CD4-positive, alpha-beta memory T cell (primary cell): ENCODE measurements around the gene XKR7. TPM values are rescaled to one million over a fixed set of nuclear protein-coding genes. Genes with fewer than 3 reads are reported as not detected.

Experiments
- CTCF ChIA-PET: fragments of 350-600 bp; sonication (Branson Sonifier 250); formaldehyde crosslinking; loops from one replicate; lab custom pipeline; 2021; ENCODE audit warnings: inconsistent platforms; ENCODE audit not compliant: partially characterized antibody; lab: Charles Lee
- POLR2A ChIA-PET: fragments of 350-600 bp; sonication (Branson Sonifier 250); formaldehyde crosslinking; loops from one replicate; lab custom pipeline; 2021; ENCODE audit not compliant: partially characterized antibody; lab: Charles Lee
- DNase-seq, 5 donors: peaks; one replicate each; pipeline versions ENCODE4 v3.0.0 to v3.0.0-alpha.2; 2020 to 2022; ENCODE audit warnings: mixed read lengths in 1 of 5
- H3K27ac ChIP-seq: one replicate; pipeline ENCODE4 v1.7.0; 2013; ENCODE audit warnings: low read depth, low read length
- H3K27me3 ChIP-seq: 2 replicates; pipeline ENCODE4 v1.7.0; 2013; ENCODE audit warnings: mild to moderate bottlenecking, low read length, moderate library complexity; ENCODE audit not compliant: insufficient read depth
- H3K36me3 ChIP-seq: 2 replicates; pipeline ENCODE4 v1.7.0; 2013; ENCODE audit warnings: mild to moderate bottlenecking, low read length, moderate library complexity; ENCODE audit not compliant: insufficient read depth
- H3K4me1 ChIP-seq: 2 replicates; pipeline ENCODE4 v1.7.0; 2013; ENCODE audit warnings: mild to moderate bottlenecking, low read length, moderate library complexity; ENCODE audit not compliant: insufficient read depth
- H3K4me3 ChIP-seq, 2 donors: one replicate each; pipeline ENCODE4 v1.7.0; 2013; ENCODE audit warnings: low read length in 2 of 2, mild to moderate bottlenecking in 1 of 2
- H3K9me3 ChIP-seq, 2 donors: one replicate each; pipeline ENCODE4 v1.7.0; 2013; ENCODE audit warnings: low read length in 2 of 2, control low read depth in 1 of 2; ENCODE audit not compliant: control insufficient read depth in 1 of 2
- H3K27ac Mint-ChIP-seq, 7 donors: one replicate each; pipeline ENCODE4 v1.8.0; 2020 to 2021; ENCODE audit warnings: mixed read lengths in 7 of 7, mild to moderate bottlenecking in 6 of 7, inconsistent platforms in 3 of 7, moderate library complexity in 3 of 7
- H3K27me3 Mint-ChIP-seq, 2 donors: one replicate each; pipeline ENCODE4 v1.8.0; 2020 to 2021; ENCODE audit warnings: mixed read lengths in 2 of 2
- H3K36me3 Mint-ChIP-seq, 2 donors: one replicate each; pipeline ENCODE4 v1.8.0; 2020 to 2021; ENCODE audit warnings: mixed read lengths in 2 of 2, inconsistent platforms in 1 of 2, mild to moderate bottlenecking in 1 of 2
- H3K4me1 Mint-ChIP-seq, 4 donors: one replicate each; pipeline ENCODE4 v1.8.0; 2020 to 2021; ENCODE audit warnings: mixed read lengths in 4 of 4, mild to moderate bottlenecking in 1 of 4
- H3K4me3 Mint-ChIP-seq, 8 donors: one replicate each; pipeline ENCODE4 v1.8.0; 2020 to 2021; ENCODE audit warnings: mixed read lengths in 8 of 8, mild to moderate bottlenecking in 7 of 8, moderate library complexity in 6 of 8, inconsistent platforms in 3 of 8
- H3K9me3 Mint-ChIP-seq, 8 donors: one replicate each; pipeline ENCODE4 v1.8.0; 2020 to 2021; ENCODE audit warnings: mixed read lengths in 8 of 8, mild to moderate bottlenecking in 5 of 8, inconsistent platforms in 3 of 8, moderate library complexity in 1 of 8
- intact Hi-C: fragments of 100-400 bp; cut with micrococcal nuclease; formaldehyde crosslinking; loops from one replicate; pipeline ENCODE4 v1.15.1; 2023
- polyA plus RNA-seq, 2 donors: library from polyadenylated mRNA; unstranded; fragments of 300-500 nt; fragmentation: Illumina TruSeq; gene quantifications; one replicate each; pipeline ENCODE4 v1.2.3, GENCODE V29; 2021
- total RNA-seq, 2 experiments: library from RNA; stranded (reverse); gene quantifications; one replicate each; pipeline ENCODE4 v1.2.3, GENCODE V29; 2021

The XKR7 gene
- total and polyA plus RNA-seq, 4 experiments from 2014 or later, result not detected

DNA sequence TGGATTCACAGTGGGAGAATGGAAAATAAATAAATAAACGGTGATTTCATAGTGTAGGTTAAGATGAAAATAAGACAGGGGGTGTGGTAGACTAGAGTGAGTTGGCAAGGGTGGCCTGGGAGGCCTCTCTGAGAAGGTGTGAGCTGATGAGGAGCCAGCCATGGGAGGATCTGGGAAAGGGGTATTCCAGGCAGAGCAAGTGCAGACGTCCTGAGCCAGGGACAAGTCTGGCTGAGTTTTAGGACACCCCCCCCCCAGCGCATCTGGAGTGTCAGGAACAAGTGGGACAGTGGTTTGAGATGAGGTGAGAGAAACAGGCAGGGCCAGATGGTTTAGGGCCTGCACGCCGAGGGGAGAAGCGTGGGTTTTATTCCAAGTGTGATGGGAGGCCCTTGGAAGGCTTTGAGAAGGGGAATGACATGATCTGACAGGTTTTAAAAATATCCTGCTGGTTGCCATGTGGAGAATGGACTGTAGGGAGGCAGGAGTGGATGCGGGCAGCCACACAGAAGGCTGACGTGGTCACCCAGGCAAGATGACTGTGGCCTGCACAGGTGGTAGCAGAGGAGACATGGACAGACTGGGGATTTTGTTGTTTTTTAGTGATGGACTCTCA lies 21.2 kb downstream of the XKR7 start:
- intact Hi-C loops, result no loop called here
- no peaks in the 10 kb centered on the region for H3K9me3 Mint-ChIP-seq
- Histone ChIP-seq H3K4me3 (no peak overlapping the region), H3K9me3 (no peaks in the 10 kb centered on the region), H3K36me3 (no peaks in the 10 kb centered on the region), H3K27ac (no peak overlapping the region), H3K4me1 (no peaks in the 10 kb centered on the region), H3K27me3 (no peaks in the 10 kb centered on the region)
- no peak overlapping the region for H3K4me3 Mint-ChIP-seq
- POLR2A ChIA-PET, result no interaction called here
- peaks cover 0 to 6% (median 0%) of the 10 kb centered on the region in 4 donors for H3K4me1 Mint-ChIP-seq
- peaks cover 11 to 13% of the 10 kb centered on the region in 2 donors for H3K27me3 Mint-ChIP-seq
- H3K36me3 Mint-ChIP-seq, result no peaks in the 10 kb centered on the region
- CTCF ChIA-PET, result no interaction called here
- no peak overlapping the region for H3K27ac Mint-ChIP-seq
- no peak for DNase-seq

DNA sequence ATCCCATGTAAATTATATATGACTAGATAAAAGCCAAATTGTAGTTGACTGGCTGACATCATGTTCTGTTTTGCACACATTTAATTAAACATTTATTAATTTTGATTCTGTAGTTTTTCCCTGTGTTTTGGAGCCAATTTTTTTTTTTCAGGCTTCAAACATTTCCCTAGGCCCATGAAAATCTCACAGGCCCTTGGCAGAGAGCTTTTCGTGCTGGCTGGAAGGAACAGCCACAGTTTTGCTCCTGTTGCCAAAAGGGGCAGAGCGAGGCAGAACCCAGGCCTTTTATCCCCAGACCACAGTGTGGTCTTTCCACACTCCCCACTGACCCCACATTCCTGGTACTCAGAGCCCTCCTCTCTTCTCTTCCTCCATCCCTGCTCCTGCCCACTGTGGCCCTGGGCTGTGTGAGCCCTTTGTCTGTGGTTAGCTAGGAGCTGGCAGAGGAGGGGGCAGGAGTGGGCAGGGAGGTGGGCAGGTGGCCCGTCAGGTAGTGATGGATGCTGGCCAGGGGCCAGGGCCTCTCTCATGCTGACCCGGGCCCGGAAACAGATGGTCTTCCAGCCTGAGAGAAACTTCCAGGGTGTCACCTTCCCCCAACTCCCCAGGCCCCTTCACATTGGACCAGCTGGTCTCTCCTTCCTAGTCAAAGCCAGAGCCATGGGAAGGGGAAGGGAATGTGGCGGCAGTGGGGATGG lies 22.8 kb downstream of the XKR7 start:
- no peaks in the 10 kb centered on the region for H3K36me3 ChIP-seq
- Mint-ChIP-seq H3K27me3 (peaks cover 15 to 16% of the 10 kb centered on the region in 2 donors), H3K4me1 (peaks cover 0 to 6% (median under 1%) of the 10 kb centered on the region in 4 donors), H3K36me3 (no peaks in the 10 kb centered on the region), H3K4me3 (no peak overlapping the region), H3K9me3 (no peaks in the 10 kb centered on the region), H3K27ac (no peak overlapping the region)
- H3K27ac ChIP-seq, result no peak overlapping the region
- no peaks in the 10 kb centered on the region for H3K4me1 ChIP-seq
- ChIA-PET CTCF (no interaction called here), POLR2A (no interaction called here)
- H3K9me3 ChIP-seq, result no peaks in the 10 kb centered on the region
- H3K4me3 ChIP-seq, result no peak overlapping the region
- DNase-seq, result no peak
- intact Hi-C loops, result no loop called here
- peaks cover 2% of the 10 kb centered on the region for H3K27me3 ChIP-seq

DNA sequence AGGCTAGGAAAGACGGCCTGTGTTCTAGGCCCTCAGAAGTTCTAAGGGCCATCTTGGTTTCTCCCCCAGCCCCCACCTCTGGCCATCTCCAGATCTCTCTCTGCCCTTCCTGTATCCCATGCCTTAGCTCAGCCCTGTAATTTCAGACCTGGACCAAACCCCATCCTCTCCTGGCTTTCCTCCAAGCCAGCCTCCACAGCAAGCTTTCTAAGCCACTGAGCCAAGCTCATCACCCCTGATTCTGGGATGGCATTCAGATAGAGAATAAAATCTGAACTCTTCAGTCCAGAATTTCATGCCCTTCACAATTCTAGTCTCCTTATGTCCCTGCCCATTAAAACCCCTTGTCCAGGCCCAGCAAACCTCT lies 23.4 kb downstream of the XKR7 start:
- ChIA-PET POLR2A (no interaction called here), CTCF (no interaction called here)
- no peak overlapping the region for H3K4me3 Mint-ChIP-seq

DNA sequence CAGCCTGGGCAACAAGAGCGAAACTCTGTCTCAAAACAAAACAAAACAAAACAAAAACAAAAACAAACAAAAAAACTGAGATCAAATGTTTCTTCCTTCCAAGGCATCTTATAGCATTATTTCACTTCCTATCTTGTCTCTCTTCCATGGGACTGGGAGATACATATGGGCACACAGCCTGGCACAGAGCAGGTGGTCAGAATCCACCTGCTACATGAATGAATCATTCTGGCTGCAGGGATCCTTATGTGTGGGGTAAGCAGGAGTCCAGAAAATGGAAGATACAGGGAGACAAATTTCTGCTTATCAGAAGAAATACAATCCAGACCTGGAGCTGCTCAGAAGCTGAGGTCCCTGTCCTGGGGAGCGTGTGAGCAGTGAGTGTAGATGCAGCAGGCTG lies 24.1 kb downstream of the XKR7 start:
- DNase-seq, result no peak
- Mint-ChIP-seq H3K36me3 (no peaks in the 10 kb centered on the region), H3K27ac (peak overlapping the region in 1 of 7 donors; percentile 60), H3K4me3 (no peak overlapping the region), H3K4me1 (peaks cover 0 to 6% (median under 1%) of the 10 kb centered on the region in 4 donors), H3K9me3 (no peaks in the 10 kb centered on the region), H3K27me3 (peaks cover 23 to 26% of the 10 kb centered on the region in 2 donors)
- POLR2A ChIA-PET, result no interaction called here
- CTCF ChIA-PET, result no interaction called here
- Histone ChIP-seq H3K4me1 (no peaks in the 10 kb centered on the region), H3K27me3 (peaks cover 4% of the 10 kb centered on the region), H3K27ac (no peak overlapping the region), H3K36me3 (no peaks in the 10 kb centered on the region), H3K4me3 (no peak overlapping the region), H3K9me3 (no peaks in the 10 kb centered on the region)
- intact Hi-C loops, result no loop called here

More for the DNA sequence above, 23.4 kb downstream of the XKR7 start:
- no peak for DNase-seq
- Histone ChIP-seq H3K4me3 (no peak overlapping the region), H3K36me3 (no peaks in the 10 kb centered on the region), H3K4me1 (no peaks in the 10 kb centered on the region), H3K27me3 (peaks cover 4% of the 10 kb centered on the region), H3K9me3 (no peaks in the 10 kb centered on the region), H3K27ac (no peak overlapping the region)
- Mint-ChIP-seq H3K4me1 (peaks cover 0 to 6% (median under 1%) of the 10 kb centered on the region in 4 donors), H3K36me3 (no peaks in the 10 kb centered on the region), H3K9me3 (no peaks in the 10 kb centered on the region), H3K27ac (no peak overlapping the region), H3K27me3 (peaks cover 19 to 20% of the 10 kb centered on the region in 2 donors)
- intact Hi-C loops, result no loop called here

DNA sequence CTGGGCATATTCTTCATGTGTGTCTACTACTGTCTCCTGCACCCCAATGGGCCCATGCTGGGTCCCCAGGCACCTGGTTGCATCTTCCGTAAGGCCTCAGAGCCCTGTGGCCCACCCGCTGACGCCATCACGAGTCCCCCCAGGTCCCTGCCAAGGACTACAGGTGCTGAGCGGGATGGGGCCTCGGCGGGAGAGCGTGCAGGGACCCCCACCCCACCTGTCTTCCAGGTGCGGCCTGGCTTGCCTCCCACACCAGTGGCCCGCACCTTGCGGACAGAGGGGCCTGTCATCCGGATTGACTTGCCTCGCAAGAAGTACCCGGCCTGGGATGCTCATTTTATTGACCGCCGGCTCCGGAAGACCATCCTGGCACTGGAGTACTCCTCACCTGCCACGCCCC lies 29.0 kb downstream of the XKR7 start:
- DNase-seq, result no peak
- Mint-ChIP-seq H3K27me3 (peaks cover 26 to 28% of the 10 kb centered on the region in 2 donors), H3K9me3 (no peaks in the 10 kb centered on the region), H3K4me3 (no peak overlapping the region), H3K27ac (no peak overlapping the region), H3K36me3 (no peaks in the 10 kb centered on the region), H3K4me1 (peaks cover 0 to 2% (median 0%) of the 10 kb centered on the region in 4 donors)
- Histone ChIP-seq H3K27ac (no peak overlapping the region), H3K4me3 (no peak overlapping the region), H3K4me1 (no peaks in the 10 kb centered on the region), H3K9me3 (no peaks in the 10 kb centered on the region), H3K36me3 (no peaks in the 10 kb centered on the region), H3K27me3 (peaks cover 4% of the 10 kb centered on the region)
- ChIA-PET CTCF (no interaction called here), POLR2A (no interaction called here)
- intact Hi-C loops, result no loop called here

DNA sequence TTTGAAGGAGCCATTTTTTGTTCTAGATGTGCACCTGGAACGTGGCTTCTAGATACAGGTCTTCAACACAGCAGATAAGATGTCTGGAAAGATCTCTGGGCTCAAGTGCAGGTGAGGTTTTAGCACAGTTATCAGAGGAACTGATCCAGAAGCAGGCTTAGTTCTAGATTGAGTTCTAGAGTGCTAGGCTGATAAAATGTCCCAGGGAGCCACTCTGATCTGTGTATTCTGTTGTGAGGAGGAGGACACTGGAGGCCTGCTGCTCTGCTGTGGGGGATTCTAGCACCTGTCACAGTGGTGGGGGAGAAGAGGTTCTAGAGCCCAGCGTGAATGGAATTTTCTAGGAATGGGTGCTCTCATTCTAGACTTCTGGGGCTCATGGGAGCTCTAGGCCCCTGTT lies 30.3 kb downstream of the XKR7 start:
- POLR2A ChIA-PET, result no interaction called here
- no peak overlapping the region for H3K27ac Mint-ChIP-seq
- Histone ChIP-seq H3K4me1 (no peaks in the 10 kb centered on the region), H3K9me3 (no peaks in the 10 kb centered on the region), H3K36me3 (no peaks in the 10 kb centered on the region), H3K27me3 (peaks cover 4% of the 10 kb centered on the region), H3K4me3 (no peak overlapping the region), H3K27ac (no peak overlapping the region)
- peaks cover 0 to 2% (median 0%) of the 10 kb centered on the region in 4 donors for H3K4me1 Mint-ChIP-seq
- peaks cover 22 to 23% of the 10 kb centered on the region in 2 donors for H3K27me3 Mint-ChIP-seq
- no peaks in the 10 kb centered on the region for H3K36me3 Mint-ChIP-seq
- CTCF ChIA-PET, result no interaction called here
- intact Hi-C loops, result no loop called here
- no peaks in the 10 kb centered on the region for H3K9me3 Mint-ChIP-seq
- no peak overlapping the region for H3K4me3 Mint-ChIP-seq
- no peak for DNase-seq

DNA sequence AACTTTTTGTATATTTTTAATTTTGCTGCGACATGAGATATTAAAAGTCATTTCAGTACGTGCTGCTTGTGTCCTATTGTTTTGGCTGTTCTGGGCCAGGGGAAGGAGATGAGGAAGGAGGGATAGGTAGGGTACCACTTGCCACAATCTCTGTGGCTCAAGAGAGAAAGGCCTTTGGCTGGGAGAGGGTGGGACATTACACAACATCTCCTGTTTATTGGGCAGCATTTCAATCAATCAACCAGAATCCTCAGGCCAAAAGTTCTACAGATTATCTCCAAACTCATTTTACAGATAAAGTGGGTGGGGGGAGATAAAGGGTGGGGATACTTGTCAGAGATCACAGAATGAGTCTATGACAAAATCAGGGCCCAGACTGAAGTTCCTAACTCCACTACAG lies 35.4 kb downstream of the XKR7 start:
- no peak overlapping the region for H3K27ac ChIP-seq
- Mint-ChIP-seq H3K27me3 (peaks cover 1 to 2% of the 10 kb centered on the region in 2 donors), H3K36me3 (no peaks in the 10 kb centered on the region), H3K27ac (no peak overlapping the region), H3K4me1 (no peaks in the 10 kb centered on the region), H3K4me3 (no peak overlapping the region), H3K9me3 (no peaks in the 10 kb centered on the region)
- ChIA-PET POLR2A (no interaction called here), CTCF (no interaction called here)
- no peaks in the 10 kb centered on the region for H3K36me3 ChIP-seq
- H3K4me1 ChIP-seq, result no peaks in the 10 kb centered on the region
- H3K4me3 ChIP-seq, result no peak overlapping the region
- no peaks in the 10 kb centered on the region for H3K9me3 ChIP-seq
- no peaks in the 10 kb centered on the region for H3K27me3 ChIP-seq
- DNase-seq, result no peak
- intact Hi-C loops, result no loop called here
